GM23248 (cell line): Measurements from ENCODE around the gene AMACR. TPM values are rescaled to one million over a fixed set of nuclear protein-coding genes. Genes with fewer than 3 reads are reported as not detected.
"Not testable (repeated sequence)": the region's sequence is repeated elsewhere in the genome, so short reads cannot be mapped to it uniquely, and the experiment has no call there.

Experiments used
- DNase-seq: peaks from one replicate; pipeline ENCODE4 v3.0.0-alpha.2; 2015
- H2AFZ ChIP-seq: fragments of 200-600 bp; sonication (generic); 2 replicates; pipeline ENCODE4 v1.6.1; 2016; ENCODE audit warnings: antibody characterized with exemption
- H3F3A ChIP-seq: fragments of 200-600 bp; sonication (generic); 2 replicates; pipeline ENCODE4 v1.6.1; 2016; ENCODE audit warnings: mild to moderate bottlenecking, antibody characterized with exemption, mixed run types; ENCODE audit not compliant: insufficient read depth
- H3K27ac ChIP-seq: fragments of 200-600 bp; sonication (generic); 2 replicates; pipeline ENCODE4 v1.5.1; 2016; ENCODE audit warnings: mild to moderate bottlenecking
- H3K27me3 ChIP-seq: fragments of 200-600 bp; sonication (generic); replicated peaks from 2 replicates; pipeline ENCODE4 v1.6.1; 2016; ENCODE audit warnings: mild to moderate bottlenecking; ENCODE audit not compliant: insufficient read depth
- H3K36me3 ChIP-seq: fragments of 200-600 bp; sonication (generic); 2 replicates; pipeline ENCODE4 v1.6.1; 2016; ENCODE audit warnings: low read depth, mild to moderate bottlenecking
- H3K4me1 ChIP-seq: fragments of 200-600 bp; sonication (generic); 2 replicates; pipeline ENCODE4 v1.6.1; 2016; ENCODE audit warnings: mild to moderate bottlenecking; ENCODE audit not compliant: insufficient read depth
- H3K4me2 ChIP-seq: fragments of 200-600 bp; sonication (generic); one replicate; pipeline ENCODE4 v1.6.1; 2016; ENCODE audit warnings: mild to moderate bottlenecking; ENCODE audit not compliant: unreplicated experiment
- H3K4me3 ChIP-seq: fragments of 200-600 bp; sonication (generic); 2 replicates; pipeline ENCODE4 v1.5.1; 2016; ENCODE audit warnings: mild to moderate bottlenecking
- H3K79me2 ChIP-seq: fragments of 200-600 bp; sonication (generic); 2 replicates; pipeline ENCODE4 v1.6.1; 2016; ENCODE audit warnings: mild to moderate bottlenecking; ENCODE audit not compliant: insufficient read depth
- H3K9ac ChIP-seq: fragments of 200-600 bp; sonication (generic); 2 replicates; pipeline ENCODE4 v1.6.1; 2016; ENCODE audit warnings: mild to moderate bottlenecking
- H3K9me2 ChIP-seq: fragments of 200-600 bp; sonication (generic); 2 replicates; pipeline ENCODE4 v1.6.1; 2016; ENCODE audit warnings: mixed run types, mild to moderate bottlenecking, moderate library complexity; ENCODE audit not compliant: insufficient read depth
- H3K9me3 ChIP-seq: fragments of 200-600 bp; sonication (generic); one replicate; pipeline ENCODE4 v1.6.1; 2017; ENCODE audit warnings: low read depth
- H4K20me1 ChIP-seq: fragments of 200-600 bp; sonication (generic); 2 replicates; pipeline ENCODE4 v1.6.0; 2016; ENCODE audit not compliant: insufficient read depth
- EZH2 ChIP-seq: fragments of 200-600 bp; sonication (generic); IDR thresholded peaks from 2 replicates; pipeline ENCODE4 v1.6.1; 2018; ENCODE audit warnings: antibody characterized with exemption, mild to moderate bottlenecking; ENCODE audit not compliant: insufficient read depth, poor library complexity, severe bottlenecking
- EZH2phosphoT487 ChIP-seq: fragments of 200-600 bp; sonication (generic); IDR thresholded peaks from 2 replicates; pipeline ENCODE4 v1.6.1; 2018; ENCODE audit warnings: antibody characterized with exemption, moderate library complexity, mild to moderate bottlenecking, low read depth; ENCODE audit not compliant: insufficient read depth
- whole genome bisulfite sequencing, 2 experiments: methylation state at CpG; one replicate each; pipeline ENCODE4 v1.1.6; 2015 to 2017; ENCODE audit warnings: low lambda C conversion rate in 2 of 2, low coverage in 1 of 2; ENCODE audit errors: missing lambda C conversion rate in 2 of 2; 5-methylcytosine and 5-hydroxymethylcytosine counted together
- in situ Hi-C: fragments of 300-500 bp; cut with MboI; formaldehyde crosslinking; loops from 2 replicates; pipeline ENCODE4 v1.15.0; 2020
- polyA plus RNA-seq: library from polyadenylated mRNA; unstranded; fragments of >200 nt; fragmentation: Nextera tagmentation; extraction: Ambion mirVana; gene quantifications from 2 replicates; pipeline ENCODE4 v1.2.1, GENCODE V29; 2016
- total RNA-seq: library from RNA; depleted of rRNA; stranded (reverse); fragments of >200 nt; shearing (Covaris generic); gene quantifications from 2 replicates; pipeline ENCODE4 v1.2.3, GENCODE V29; 2014

AMACR gene
- total and polyA plus RNA-seq, 2 experiments from 2014 or later, result 22.5 to 22.6 TPM

DNA sequence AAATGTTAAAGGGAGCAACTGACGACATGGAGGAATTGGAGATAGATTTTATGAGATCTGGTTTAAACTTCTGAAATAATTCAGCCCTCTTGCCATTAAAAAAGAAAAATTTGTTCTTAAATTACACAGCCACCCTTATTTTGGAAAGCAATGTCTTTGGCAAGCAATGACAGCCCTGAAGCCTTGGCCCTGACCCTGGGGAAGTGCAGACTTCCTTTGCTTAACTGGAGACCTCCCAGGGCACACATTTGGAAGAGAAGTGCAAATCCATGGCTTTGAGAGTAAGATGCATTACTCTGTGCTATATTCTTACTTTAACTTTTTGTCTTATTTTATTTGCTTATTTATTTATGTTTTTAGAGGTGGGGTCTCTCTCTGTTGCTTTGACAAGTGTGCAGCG lies 49.7 kb downstream of the AMACR start:
- no peak overlapping the region for H3K27ac ChIP-seq
- H3K9me2 ChIP-seq, result no peaks in the 10 kb centered on the region
- H3K9me3 ChIP-seq, result no peaks in the 10 kb centered on the region
- DNase-seq, result no peak
- no peak overlapping the region for H3K4me2 ChIP-seq
- in situ Hi-C loops, result no loop called here
- no peak overlapping the region for H2AFZ ChIP-seq
- 58 to 67% methylated on average over 2 of the region's 2 CpGs for WGBS, 2 experiments
- no peaks in the 10 kb centered on the region for H3K4me1 ChIP-seq
- H3K4me3 ChIP-seq, result no peak overlapping the region
- H3K79me2 ChIP-seq, result no peaks in the 10 kb centered on the region
- H3K27me3 ChIP-seq, result no peaks in the 10 kb centered on the region
- H3F3A ChIP-seq, result no peaks in the 10 kb centered on the region
- no peaks in the 10 kb centered on the region for H4K20me1 ChIP-seq
- H3K9ac ChIP-seq, result no peak overlapping the region
- TF ChIP-seq EZH2, result no peak
- no peak for TF ChIP-seq EZH2phosphoT487
- H3K36me3 ChIP-seq, result no peaks in the 10 kb centered on the region

DNA sequence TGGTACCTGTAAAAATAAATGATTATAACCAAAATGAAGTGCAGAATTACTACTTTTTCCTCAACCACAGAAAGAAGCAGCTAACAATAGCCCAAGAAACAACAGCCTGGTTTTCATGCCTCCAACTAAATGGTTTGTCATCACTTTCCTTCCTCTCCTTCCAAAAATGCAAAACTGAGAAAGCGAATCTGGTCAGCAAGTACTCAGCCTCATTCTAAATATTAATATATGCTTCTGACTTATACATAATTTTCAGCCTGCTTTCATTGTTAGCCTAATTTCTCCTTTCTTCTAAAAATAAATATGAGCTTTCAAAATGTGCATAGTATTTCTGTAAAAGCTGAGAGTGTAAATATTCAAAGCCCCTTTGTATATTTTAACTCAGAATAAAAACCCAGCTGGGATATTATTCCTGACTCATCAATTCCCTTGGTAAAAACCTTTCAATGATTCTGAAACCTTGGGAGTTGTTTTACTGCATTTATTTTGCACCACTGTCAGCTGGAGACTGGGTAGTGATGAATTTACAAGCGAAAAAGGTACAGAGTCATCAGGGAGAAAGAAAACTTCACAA lies 50.2 kb downstream of the AMACR start:
- no peaks in the 10 kb centered on the region for H3K36me3 ChIP-seq
- no peak overlapping the region for H3K4me2 ChIP-seq
- no peak overlapping the region for H3K4me3 ChIP-seq
- in situ Hi-C loops, result no loop called here
- H3K27ac ChIP-seq, result no peak overlapping the region
- no peaks in the 10 kb centered on the region for H3K27me3 ChIP-seq
- TF ChIP-seq EZH2phosphoT487 (no peak), EZH2 (no peak)
- WGBS, 2 experiments, result 47 to 53% methylated on average over 2 of the region's 2 CpGs
- H3K9me3 ChIP-seq, result no peaks in the 10 kb centered on the region
- H3F3A ChIP-seq, result no peaks in the 10 kb centered on the region
- H3K9ac ChIP-seq, result no peak overlapping the region
- no peaks in the 10 kb centered on the region for H3K4me1 ChIP-seq
- DNase-seq, result no peak
- no peaks in the 10 kb centered on the region for H3K9me2 ChIP-seq
- no peak overlapping the region for H2AFZ ChIP-seq
- no peaks in the 10 kb centered on the region for H4K20me1 ChIP-seq
- H3K79me2 ChIP-seq, result no peaks in the 10 kb centered on the region

DNA sequence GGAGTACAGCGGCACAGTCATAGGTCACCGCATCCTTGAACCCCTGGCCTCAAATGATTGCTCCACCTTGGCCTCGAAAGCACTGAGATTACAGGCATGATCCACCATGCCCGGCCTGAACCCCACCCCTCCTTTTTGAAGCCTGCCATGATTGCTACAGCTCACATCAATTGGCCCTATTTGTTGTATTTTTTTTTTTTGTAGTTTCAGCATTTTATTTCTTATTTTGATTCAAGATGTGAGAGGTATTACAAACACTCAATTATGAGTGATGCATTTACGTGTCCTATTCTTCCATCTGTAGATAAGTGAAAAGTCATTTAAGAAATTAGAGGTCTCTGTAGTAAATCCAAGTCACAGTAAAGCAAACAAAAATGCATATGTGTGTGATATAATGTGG lies 55.7 kb downstream of the AMACR start:
- H3K9me3 ChIP-seq, H3K36me3 ChIP-seq, H3K9ac ChIP-seq, in situ Hi-C loops, H3F3A ChIP-seq, H3K79me2 ChIP-seq, H3K9me2 ChIP-seq, H3K27ac ChIP-seq, H2AFZ ChIP-seq, H3K4me1 ChIP-seq, DNase-seq, H4K20me1 ChIP-seq, H3K4me3 ChIP-seq, H3K4me2 ChIP-seq: not testable (repeated sequence)
- peaks cover 11% of the 10 kb centered on the region for H3K27me3 ChIP-seq
- WGBS, 2 experiments, result 62 to 69% methylated on average over 4 to 5 of the region's 5 CpGs

DNA sequence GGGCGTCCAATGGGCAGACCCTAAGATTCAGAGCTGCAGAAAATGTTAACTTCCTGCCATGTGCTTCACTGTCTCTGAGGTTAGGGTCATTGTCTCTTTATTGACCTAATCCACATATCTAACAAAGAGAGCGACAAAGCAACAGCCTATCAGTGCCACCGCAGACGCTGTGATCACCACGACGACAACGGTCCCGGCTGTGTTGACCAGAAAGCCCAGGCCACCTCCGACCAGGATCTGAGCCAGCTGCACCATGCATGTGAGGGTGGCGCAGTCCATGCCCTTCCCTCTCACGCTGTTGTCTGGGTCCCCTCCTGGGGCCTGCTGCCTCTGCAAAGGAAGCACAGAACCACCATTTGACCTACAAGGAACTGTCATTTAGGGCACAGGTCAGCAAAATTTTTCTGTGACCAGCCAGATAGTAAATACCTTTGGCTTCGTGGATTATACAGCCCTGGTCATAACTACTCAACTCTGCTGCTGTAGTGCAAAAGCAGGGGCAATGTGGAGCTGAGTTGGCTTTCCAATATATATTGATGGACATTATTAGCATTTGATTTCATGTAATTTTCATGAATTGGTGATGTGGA lies 63.2 kb downstream of the AMACR start:
- Histone ChIP-seq H3K9ac (no peak overlapping the region), H3F3A (no peaks in the 10 kb centered on the region), H4K20me1 (no peaks in the 10 kb centered on the region), H3K9me3 (no peaks in the 10 kb centered on the region), H3K79me2 (no peaks in the 10 kb centered on the region), H3K9me2 (no peaks in the 10 kb centered on the region), H2AFZ (no peak overlapping the region), H3K27ac (no peak overlapping the region), H3K4me2 (no peak overlapping the region), H3K4me1 (no peaks in the 10 kb centered on the region), H3K27me3 (peaks cover 63% of the 10 kb centered on the region), H3K4me3 (no peak overlapping the region), H3K36me3 (no peaks in the 10 kb centered on the region)
- DNase-seq, result no peak
- in situ Hi-C loops, result no loop called here
- TF ChIP-seq EZH2phosphoT487, result no peak
- no peak for TF ChIP-seq EZH2
- 70 to 75% methylated on average over 12 of the region's 12 CpGs for WGBS, 2 experiments

DNA sequence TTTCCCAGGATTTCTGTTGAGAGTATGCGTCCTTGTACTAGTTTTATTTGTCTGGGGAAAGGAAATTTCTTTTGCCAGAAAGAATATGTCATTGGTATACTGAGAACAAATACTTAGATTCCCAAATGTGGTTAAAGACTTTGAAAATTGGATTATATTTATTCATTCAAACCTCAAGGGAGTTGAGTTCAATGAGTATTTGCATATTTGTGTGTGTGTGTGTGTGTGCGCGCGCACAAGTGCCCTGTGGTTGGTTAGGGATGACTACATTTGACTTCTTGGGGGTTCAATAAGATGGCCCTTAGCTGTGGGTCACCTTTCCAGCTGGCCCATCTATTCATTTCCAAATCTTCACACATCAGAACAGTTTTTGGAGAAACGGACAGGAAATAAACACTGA lies 66.8 kb downstream of the AMACR start:
- in situ Hi-C loops, result no loop called here
- Histone ChIP-seq H3K4me3 (no peak overlapping the region), H3K36me3 (no peaks in the 10 kb centered on the region), H3K4me1 (no peaks in the 10 kb centered on the region), H3K27me3 (peaks cover 84% of the 10 kb centered on the region), H3K27ac (no peak overlapping the region), H3K79me2 (no peaks in the 10 kb centered on the region), H2AFZ (no peak overlapping the region), H4K20me1 (no peaks in the 10 kb centered on the region), H3K4me2 (no peak overlapping the region), H3F3A (no peaks in the 10 kb centered on the region), H3K9me3 (no peaks in the 10 kb centered on the region), H3K9me2 (no peaks in the 10 kb centered on the region), H3K9ac (no peak overlapping the region)
- TF ChIP-seq EZH2phosphoT487, result no peak
- TF ChIP-seq EZH2, result no peak
- WGBS, 2 experiments, result 80 to 89% methylated on average over 5 of the region's 5 CpGs
- no peak for DNase-seq
